Glomerular endothelial cell (primary cell): Measurements from ENCODE around the gene METTL9. TPM values are rescaled to one million over a fixed set of nuclear protein-coding genes. Genes with fewer than 3 reads are reported as not detected.
A peak's percentile ranks its signal among the peaks of the same experiment; 100 is the strongest.
"Not testable (repeated sequence)": the region's sequence is repeated elsewhere in the genome, so short reads cannot be mapped to it uniquely, and the experiment has no call there.

Experiments used
- DNase-seq: peaks from one replicate; pipeline ENCODE4 v3.0.0-alpha.2; 2011; ENCODE audit warnings: low read depth, low spot score; ENCODE audit errors: extremely low read depth
- total RNA-seq: library from RNA; depleted of rRNA; stranded (reverse); fragments of >200 nt; gene quantifications from 2 replicates; pipeline ENCODE4 v1.2.3, GENCODE V29; 2015

METTL9 gene
- total RNA-seq, 1 donor from 2014 or later, result 173 TPM

GRCh38 chr16:21610006-21610544, 10.7 kb downstream of the METTL9 start:
- DNase-seq, result no peak

GRCh38 chr16:21610766-21611165, 11.4 kb downstream of the METTL9 start:
- no peak for DNase-seq

GRCh38 chr16:21611198-21611555, 11.8 kb downstream of the METTL9 start:
- DNase-seq, result no peak

DNA sequence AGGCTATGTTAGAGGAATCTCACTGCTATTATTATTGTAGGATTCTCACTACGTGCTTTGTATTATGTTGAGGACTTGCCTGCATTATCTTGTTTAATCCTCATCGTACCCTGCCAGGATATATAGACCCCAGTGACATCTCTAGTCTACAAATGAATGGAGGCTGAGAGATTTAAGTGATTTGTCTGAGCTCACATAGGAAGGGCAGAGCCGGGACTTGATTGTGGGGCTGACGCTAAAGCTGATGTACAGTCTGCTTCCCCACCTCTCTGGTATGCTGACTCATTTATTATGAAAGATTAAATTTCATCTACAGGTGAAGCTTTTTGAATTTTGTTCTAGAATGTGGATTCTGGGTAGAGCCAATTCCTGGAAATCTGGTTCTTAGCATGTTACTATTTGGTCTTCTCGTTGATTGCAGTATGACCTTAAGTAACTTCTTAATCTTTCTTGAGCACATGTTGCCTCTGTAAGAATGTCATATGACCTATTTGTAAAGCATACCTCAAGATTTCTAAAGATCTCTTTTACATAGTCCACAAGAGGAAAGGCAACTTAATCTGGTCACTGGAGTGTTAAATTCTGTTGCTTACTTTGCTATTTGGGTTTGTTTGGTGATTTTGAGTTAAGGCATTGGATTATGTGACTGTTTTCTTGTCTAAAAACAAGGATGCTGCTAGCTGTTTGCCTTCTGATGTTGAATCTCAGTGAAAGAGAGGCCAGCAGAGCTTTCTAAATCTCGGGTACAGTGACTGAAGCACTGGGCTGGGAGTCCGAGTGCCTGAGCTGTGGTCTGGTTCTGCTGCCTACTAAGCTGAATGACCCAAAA, 12.4 kb downstream of the METTL9 start:
- DNase-seq, result no peak

- DNase-seq, result no peak
Measured at GRCh38 chr16:21613361-21613760, 14.0 kb downstream of the METTL9 start.

DNA sequence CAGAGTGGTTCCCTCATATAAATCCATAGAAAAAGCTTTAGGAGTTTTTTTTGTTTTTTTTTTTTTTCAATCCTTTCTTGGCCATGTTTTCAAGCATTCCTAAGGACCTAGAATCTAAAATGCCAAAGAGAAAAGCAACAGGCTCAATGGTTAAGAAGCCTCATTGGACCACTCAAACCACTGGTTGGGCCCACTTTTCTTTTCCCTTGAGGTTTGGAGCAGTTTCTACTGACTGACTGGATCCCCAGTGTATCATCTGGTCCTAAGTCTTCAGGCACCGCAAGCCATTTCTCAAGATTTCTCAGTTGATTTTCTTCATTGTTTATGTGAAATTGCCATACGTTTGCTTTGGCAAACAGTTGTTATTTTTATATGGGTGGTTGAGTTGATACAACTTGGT, 14.4 kb downstream of the METTL9 start:
- no peak for DNase-seq

GRCh38 chr16:21614896-21615295, 15.5 kb downstream of the METTL9 start:
- DNase-seq, result no peak

DNA sequence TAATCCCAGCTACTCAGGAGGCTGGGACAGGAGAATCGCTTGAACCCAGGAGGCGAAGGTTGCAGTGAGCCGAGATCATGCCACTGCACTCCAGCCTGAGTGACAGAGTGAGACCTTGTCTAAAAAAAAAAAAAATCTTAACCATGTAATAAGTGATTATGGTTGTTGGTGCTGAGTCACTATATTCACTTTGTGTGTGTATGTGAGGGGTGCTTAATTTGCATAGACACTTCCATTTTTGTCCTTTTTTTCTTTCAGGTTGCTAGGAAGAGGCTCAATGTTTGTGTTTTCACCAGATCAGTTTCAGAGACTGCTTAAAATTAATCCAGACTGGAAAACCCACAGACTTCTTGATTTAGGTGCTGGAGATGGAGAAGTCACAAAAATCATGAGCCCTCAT, 18.2 kb downstream of the METTL9 start:
- no peak for DNase-seq

GRCh38 chr16:21618281-21618680, 18.9 kb downstream of the METTL9 start:
- DNase-seq, result no peak

GRCh38 chr16:21619765-21620425, 20.5 kb downstream of the METTL9 start:
- DNase-seq, result no peak

DNA sequence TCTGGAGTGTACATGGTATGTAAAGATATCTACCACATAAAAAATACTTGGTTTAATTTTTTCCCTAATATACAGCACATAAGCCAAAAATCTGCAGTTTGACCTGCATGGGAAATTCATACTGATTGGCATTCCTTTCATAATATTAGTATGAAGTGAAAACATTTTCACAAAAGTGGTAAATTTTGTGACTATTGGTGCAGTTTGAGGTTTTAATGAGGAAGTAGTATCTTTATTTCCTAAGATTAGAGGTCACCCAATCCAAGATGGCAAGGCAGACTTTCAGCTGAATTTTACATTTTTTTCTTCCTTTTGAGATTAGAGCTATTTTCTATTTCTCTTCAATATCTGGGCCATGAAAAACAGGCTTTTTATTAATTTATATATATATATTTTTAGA, 21.2 kb downstream of the METTL9 start:
- no peak for DNase-seq

DNA sequence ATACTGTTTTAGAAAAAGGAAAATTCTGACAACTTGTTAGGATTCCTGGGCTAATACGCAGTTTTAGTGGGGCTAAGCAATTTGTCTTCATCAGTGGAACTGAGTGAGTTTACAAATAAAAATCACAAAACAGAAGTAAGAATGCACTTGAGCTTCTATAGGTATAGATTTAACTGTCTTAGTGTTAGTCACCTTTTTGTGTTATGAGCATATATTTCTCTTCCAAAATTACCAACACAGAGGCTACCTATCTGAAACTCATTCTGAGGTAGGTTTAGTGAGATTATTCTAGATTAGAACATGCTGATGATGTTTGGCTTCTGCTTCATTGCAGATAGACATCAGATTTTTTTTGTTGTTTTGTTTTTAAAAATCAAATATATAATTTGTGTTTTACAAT, 23.2 kb downstream of the METTL9 start:
- DNase-seq, result no peak

- DNase-seq, result no peak
Measured at GRCh38 chr16:21625026-21625425, 25.6 kb downstream of the METTL9 start.

DNA sequence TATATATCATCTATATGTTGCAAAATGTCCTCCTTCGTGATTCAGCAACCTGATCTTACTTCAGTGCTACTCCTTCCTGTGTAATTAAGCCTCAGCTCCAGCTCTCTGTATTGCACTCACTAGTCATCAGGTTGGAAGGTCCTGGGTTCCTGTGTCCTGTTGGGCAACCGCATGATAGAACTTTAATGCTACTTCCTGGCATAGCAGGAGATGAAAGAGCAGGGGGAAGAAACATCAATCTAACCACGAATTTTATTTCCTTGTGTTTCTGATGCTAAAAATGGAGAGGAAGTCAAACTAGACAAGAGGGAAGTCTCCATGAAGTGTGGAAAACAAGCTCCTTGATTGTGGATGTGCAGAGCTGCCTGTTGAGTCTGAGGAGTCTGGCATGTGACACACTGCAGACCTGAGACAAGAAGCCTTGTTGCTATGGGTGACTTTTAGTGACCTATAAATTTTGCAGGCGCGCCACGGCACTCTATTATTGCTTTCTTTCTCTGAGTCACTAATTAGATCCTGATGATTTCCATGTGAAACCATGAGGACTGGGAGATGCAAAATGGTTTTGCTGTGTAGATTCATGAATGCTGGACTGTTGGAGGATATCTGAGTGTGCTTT, 27.4 kb downstream of the METTL9 start:
- peak; percentile 47 for DNase-seq

GRCh38 chr16:21628121-21628726, 28.8 kb downstream of the METTL9 start:
- no peak for DNase-seq

DNA sequence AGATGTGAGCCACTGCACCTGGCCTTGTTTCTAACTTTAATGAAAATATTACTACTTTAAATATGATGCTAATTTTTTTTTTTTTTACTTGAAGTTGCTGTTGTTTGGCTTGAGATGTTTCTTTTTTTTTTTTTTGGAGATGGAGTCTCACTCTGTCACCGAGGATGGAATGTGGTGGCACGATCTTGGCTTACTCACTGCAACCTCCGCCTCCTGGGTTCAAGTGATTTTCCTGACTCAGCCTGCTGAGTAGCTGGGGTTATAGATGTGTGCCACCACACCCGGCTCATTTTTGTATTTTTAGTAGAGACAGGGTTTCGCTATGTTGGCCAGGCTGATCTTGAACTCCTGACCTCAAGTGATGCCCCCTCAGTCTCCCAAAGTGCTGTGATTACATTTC, 29.4 kb downstream of the METTL9 start:
- DNase-seq, result no peak

GRCh38 chr16:21629616-21630539, 30.5 kb downstream of the METTL9 start:
- DNase-seq, result not testable (repeated sequence)

- not testable (repeated sequence) for DNase-seq
Measured at GRCh38 chr16:21630866-21631265, 31.5 kb downstream of the METTL9 start.

GRCh38 chr16:21631376-21631775, 32.0 kb downstream of the METTL9 start:
- DNase-seq, result not testable (repeated sequence)

DNA sequence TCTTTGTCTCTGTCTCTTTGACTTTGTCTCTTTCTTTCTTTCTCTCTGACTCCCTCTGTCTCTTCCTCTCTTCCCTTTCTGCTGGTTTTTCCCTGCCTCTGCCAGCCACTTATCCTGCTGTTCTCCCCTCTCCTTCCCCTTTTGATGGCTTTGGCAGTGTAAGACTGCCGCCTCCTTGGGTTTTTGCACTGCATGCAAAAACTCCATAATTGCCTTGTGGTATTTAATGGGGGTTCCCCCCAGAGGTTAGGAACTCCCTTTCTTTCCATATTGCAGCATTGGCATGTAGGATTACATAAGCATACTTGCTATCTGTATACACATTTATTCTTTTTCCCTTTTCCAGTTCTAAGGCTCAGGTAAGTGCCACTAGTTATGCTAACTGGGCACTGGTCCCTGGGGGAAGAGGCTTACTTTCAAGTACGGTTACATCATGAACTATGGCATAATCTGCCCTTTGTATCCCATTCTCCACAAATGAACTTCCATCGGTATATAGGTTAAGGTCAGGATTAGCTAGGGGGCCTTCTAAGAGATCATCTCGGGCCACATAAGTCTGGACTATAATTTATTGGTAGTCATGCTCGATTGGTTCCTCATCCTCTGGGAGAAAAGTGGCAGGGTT, 32.7 kb downstream of the METTL9 start:
- not testable (repeated sequence) for DNase-seq
